ENCODE measurements around the gene PPFIA2. TPM values are rescaled to one million over a fixed set of nuclear protein-coding genes. Genes with fewer than 3 reads are reported as not detected.

PPFIA2 gene
- total and polyA plus RNA-seq, 9 of the 15 experiments (the other 6 are each of a cell fraction or from before 2014, with no cell fraction given) = not detected

DNA sequence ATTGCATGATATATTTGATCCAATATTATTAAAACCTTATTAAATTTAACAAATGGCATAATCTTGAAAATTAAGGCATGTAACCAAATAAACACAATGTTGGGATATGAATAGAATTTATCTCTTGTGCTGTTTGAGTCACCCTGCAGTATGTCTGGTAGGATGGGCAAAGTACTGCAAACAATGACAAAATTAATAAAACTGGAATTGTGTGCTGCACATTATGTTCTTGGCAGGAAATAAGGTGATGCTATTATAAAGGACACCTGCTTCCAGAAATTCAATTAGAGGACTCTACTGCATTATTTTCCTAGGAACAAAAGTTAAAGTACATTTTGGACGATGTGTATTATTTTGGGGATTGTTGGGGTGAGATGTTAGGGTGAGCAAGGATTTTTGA is 132.7 kb downstream of the PPFIA2 start (continued):
- TF ChIP-seq ZNF165 (CRISPR knock-in tag; IDR thresholded peaks at IDR 0.05; ENCODE audit: borderline replicate concordance) (no peak), SMARCC2 (IDR thresholded peaks at IDR 0.05; ENCODE audit: low read depth) (no peak)

DNA sequence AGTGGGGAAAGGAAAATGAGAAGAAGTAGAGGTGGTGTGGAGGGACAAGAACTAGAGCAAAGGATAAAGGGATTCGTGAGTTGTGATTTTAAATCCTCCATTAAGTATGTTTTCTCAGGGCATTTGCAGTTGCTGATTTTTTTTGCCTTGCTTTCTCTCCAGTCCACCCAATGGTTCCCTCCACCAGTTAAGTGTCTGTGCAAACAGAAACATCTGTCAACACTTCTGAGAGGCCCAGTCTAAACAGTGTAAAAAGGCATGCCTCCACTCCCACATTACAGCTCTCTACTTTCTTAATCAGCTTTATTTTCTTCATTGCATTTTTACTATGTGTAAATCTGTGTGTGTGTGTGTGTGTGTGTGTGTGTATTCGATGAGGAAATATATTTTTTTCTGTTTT is 141.2 kb downstream of the PPFIA2 start:
- in situ Hi-C loops (cut with MboI) = no loop called here
- no peak for TF ChIP-seq TCF15 (CRISPR knock-in tag; IDR thresholded peaks at IDR 0.05)
- POLR2A ChIA-PET = no interaction called here

DNA sequence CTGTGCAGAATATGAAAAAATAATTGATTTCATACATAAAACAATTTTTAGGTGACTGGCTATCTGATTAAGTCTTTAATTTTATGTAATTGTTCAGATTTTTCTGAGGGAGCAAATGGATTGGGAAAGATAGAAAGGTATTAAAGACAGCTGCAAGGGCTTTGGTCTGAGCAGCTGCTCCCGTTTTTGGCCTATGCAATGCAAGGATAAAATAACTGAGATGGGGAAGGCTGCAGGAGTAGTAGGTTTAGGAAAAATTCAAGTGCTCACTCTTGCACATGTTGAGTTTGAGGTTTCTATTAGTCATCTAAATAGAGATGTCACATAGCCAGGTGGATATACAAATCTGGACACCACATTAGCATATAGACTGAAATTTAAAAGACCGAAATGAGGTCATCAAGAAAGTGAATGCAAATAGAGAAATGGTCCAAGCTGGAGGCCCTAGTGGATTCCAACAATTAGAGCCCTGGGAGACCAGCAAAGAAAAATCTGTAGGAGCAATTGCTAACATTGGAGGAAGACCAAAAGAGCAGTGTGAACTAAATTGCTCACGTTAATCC is 144.0 kb downstream of the PPFIA2 start:
- no peak overlapping the region for H3K9ac ChIP-seq (ENCODE audit: insufficient read depth in 1 of 2, low read depth in 2 of 2, low read length in 2 of 2)
- FAIRE-seq (no peak), DNase-seq (ENCODE audit: extremely low read depth in 1 of 4, low spot score in 3 of 4) (no peak), ATAC-seq (no peak)
- H3K27me3 ChIP-seq (ENCODE audit: control insufficient read depth in 2 of 2, insufficient read depth in 2 of 2, low read length in 2 of 2) = no peaks in the 10 kb centered on the region
- H3K4me3 ChIP-seq = no peak overlapping the region
- H3K79me2 ChIP-seq (ENCODE audit: control insufficient read depth, insufficient read depth, low read length) = no peaks in the 10 kb centered on the region
- CTCF ChIA-PET (ENCODE audit: low intra/inter-chr PET ratio) = no interaction called here
- H3K4me1 ChIP-seq (replicated peaks in 1 of 2; ENCODE audit: control insufficient read depth in 2 of 2, insufficient read depth in 2 of 2, low read length in 2 of 2) = no peaks in the 10 kb centered on the region
- H4K20me1 ChIP-seq (replicated peaks; ENCODE audit: control insufficient read depth, insufficient read depth, low read length) = no peaks in the 10 kb centered on the region
- no peak overlapping the region for H2AFZ ChIP-seq (ENCODE audit: low read depth, low read length)
- no peaks in the 10 kb centered on the region for H3K9me1 ChIP-seq (ENCODE audit: control insufficient read depth, insufficient read depth, low read length)
- BruUV-seq (replicated peaks) = no TSS peak
- POLR2A ChIA-PET = no interaction called here
- intact Hi-C loops (cut with micrococcal nuclease) (no loop called here), in situ Hi-C loops (cut with MboI) (no loop called here)
- no peaks in the 10 kb centered on the region for H3K36me3 ChIP-seq (ENCODE audit: control insufficient read depth, insufficient read depth, low read length)
- H3K27ac ChIP-seq (ENCODE audit: extremely low read depth, low read depth, low read length) = no peak overlapping the region
- 0% methylated on average over 3 of the region's 3 CpGs for WGBS (ENCODE audit: insufficient coverage, low coverage, missing lambda C conversion rate)
- no peaks in the 10 kb centered on the region for H3K9me3 ChIP-seq (replicated peaks; ENCODE audit: control insufficient read depth, insufficient read depth, low read depth, low read length)
- H3K4me2 ChIP-seq (ENCODE audit: insufficient read depth, low read length) = no peak overlapping the region
- TF ChIP-seq, protein P1, sequence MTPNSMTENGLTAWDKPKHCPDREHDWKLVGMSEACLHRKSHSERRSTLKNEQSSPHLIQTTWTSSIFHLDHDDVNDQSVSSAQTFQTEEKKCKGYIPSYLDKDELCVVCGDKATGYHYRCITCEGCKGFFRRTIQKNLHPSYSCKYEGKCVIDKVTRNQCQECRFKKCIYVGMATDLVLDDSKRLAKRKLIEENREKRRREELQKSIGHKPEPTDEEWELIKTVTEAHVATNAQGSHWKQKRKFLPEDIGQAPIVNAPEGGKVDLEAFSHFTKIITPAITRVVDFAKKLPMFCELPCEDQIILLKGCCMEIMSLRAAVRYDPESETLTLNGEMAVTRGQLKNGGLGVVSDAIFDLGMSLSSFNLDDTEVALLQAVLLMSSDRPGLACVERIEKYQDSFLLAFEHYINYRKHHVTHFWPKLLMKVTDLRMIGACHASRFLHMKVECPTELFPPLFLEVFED (CRISPR knock-in tag; conservative IDR thresholded peaks at IDR 0.05) = no peak
- TF ChIP-seq SMARCE1 (IDR thresholded peaks at IDR 0.05) (no peak), NR4A1 (CRISPR knock-in tag; IDR thresholded peaks at IDR 0.05) (no peak), NR4A1 (tag; IDR thresholded peaks at IDR 0.05) (no peak), ZNF583 (CRISPR knock-in tag; IDR thresholded peaks at IDR 0.05) (no peak), SNIP1 (IDR thresholded peaks at IDR 0.05; ENCODE audit: low read depth) (no peak), RFX5 (IDR thresholded peaks at IDR 0.05; ENCODE audit: low read depth, low read length) (no peak)
- TF ChIP-seq, protein P2, sequence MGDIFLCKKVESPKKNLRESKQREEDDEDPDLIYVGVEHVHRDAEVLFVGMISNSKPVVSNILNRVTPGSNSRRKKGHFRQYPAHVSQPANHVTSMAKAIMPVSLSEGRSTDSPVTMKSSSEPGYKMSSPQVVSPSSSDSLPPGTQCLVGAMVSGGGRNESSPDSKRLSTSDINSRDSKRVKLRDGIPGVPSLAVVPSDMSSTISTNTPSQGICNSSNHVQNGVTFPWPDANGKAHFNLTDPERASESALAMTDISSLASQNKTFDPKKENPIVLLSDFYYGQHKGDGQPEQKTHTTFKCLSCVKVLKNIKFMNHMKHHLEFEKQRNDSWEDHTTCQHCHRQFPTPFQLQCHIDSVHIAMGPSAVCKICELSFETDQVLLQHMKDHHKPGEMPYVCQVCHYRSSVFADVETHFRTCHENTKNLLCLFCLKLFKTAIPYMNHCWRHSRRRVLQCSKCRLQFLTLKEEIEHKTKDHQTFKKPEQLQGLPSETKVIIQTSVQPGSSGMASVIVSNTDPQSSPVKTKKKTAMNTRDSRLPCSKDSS (IDR thresholded peaks at IDR 0.05; ENCODE audit: low read depth, partially characterized antibody) = no peak

More for the DNA sequence above, 141.2 kb downstream of the PPFIA2 start:
- CTCF ChIA-PET (ENCODE audit: low intra/inter-chr PET ratio) = interaction anchor here (0.6 kb wide), 1 partner anchor 1450 kb away, joined by 3 read pairs; no protein-coding TSS in a partner anchor
- DNase-seq (ENCODE audit: extremely low read depth in 1 of 4, low spot score in 3 of 4) (no peak), ATAC-seq (no peak), FAIRE-seq (no peak)
- Histone ChIP-seq H3K4me3 (no peak overlapping the region), H3K9ac (ENCODE audit: insufficient read depth in 1 of 2, low read depth in 2 of 2, low read length in 2 of 2) (no peak overlapping the region), H3K27ac (ENCODE audit: extremely low read depth, low read depth, low read length) (no peak overlapping the region), H3K4me2 (ENCODE audit: insufficient read depth, low read length) (no peak overlapping the region), H3K27me3 (ENCODE audit: control insufficient read depth in 2 of 2, insufficient read depth in 2 of 2, low read length in 2 of 2) (no peaks in the 10 kb centered on the region), H3K36me3 (ENCODE audit: control insufficient read depth, insufficient read depth, low read length) (no peaks in the 10 kb centered on the region), H2AFZ (ENCODE audit: low read depth, low read length) (no peak overlapping the region), H3K79me2 (ENCODE audit: control insufficient read depth, insufficient read depth, low read length) (no peaks in the 10 kb centered on the region), H3K9me1 (ENCODE audit: control insufficient read depth, insufficient read depth, low read length) (no peaks in the 10 kb centered on the region), H3K4me1 (replicated peaks in 1 of 2; ENCODE audit: control insufficient read depth in 2 of 2, insufficient read depth in 2 of 2, low read length in 2 of 2) (no peaks in the 10 kb centered on the region), H3K9me3 (replicated peaks; ENCODE audit: control insufficient read depth, insufficient read depth, low read depth, low read length) (no peaks in the 10 kb centered on the region), H4K20me1 (replicated peaks; ENCODE audit: control insufficient read depth, insufficient read depth, low read length) (no peaks in the 10 kb centered on the region)
- intact Hi-C loops (cut with micrococcal nuclease) = no loop called here
- no TSS peak for BruUV-seq (replicated peaks)
- WGBS (ENCODE audit: insufficient coverage, low coverage, missing lambda C conversion rate) = 0% methylated on average over 2 of the region's 2 CpGs
